ENCODE data around the gene USF2.

USF2 gene

GRCh38 chr19:35298561-35298972 lies 29.8 kb downstream of the USF2 start:
- DNase-seq (ENCODE audit: low read depth in 1 of 2, low spot score in 1 of 2), result no peak

GRCh38 chr19:35299523-35300338 lies 31.0 kb downstream of the USF2 start:
- DNase-seq (ENCODE audit: low read depth in 1 of 2, low spot score in 1 of 2), result no peak

- no peak for DNase-seq (ENCODE audit: low read depth in 1 of 2, low spot score in 1 of 2)
Measured at GRCh38 chr19:35300339-35300649, 31.5 kb downstream of the USF2 start.

- DNase-seq (ENCODE audit: low read depth in 1 of 2, low spot score in 1 of 2), result no peak
Measured at GRCh38 chr19:35301961-35302360, 33.2 kb downstream of the USF2 start.

- no peak for DNase-seq (ENCODE audit: low read depth in 1 of 2, low spot score in 1 of 2)
Measured at GRCh38 chr19:35302446-35302845, 33.7 kb downstream of the USF2 start.

GRCh38 chr19:35303357-35303915 lies 34.7 kb downstream of the USF2 start:
- no peak for DNase-seq (ENCODE audit: low read depth in 1 of 2, low spot score in 1 of 2)

- no peak for DNase-seq (ENCODE audit: low read depth in 1 of 2, low spot score in 1 of 2)
Measured at GRCh38 chr19:35304036-35304435, 35.3 kb downstream of the USF2 start.

- DNase-seq (ENCODE audit: low read depth in 1 of 2, low spot score in 1 of 2), result no peak
Measured at GRCh38 chr19:35305181-35305580, 36.4 kb downstream of the USF2 start.

- DNase-seq (ENCODE audit: low read depth in 1 of 2, low spot score in 1 of 2), result no peak
Measured at GRCh38 chr19:35306473-35307246, 37.9 kb downstream of the USF2 start.

- no peak for DNase-seq (ENCODE audit: low read depth in 1 of 2, low spot score in 1 of 2)
Measured at GRCh38 chr19:35307931-35308330, 39.2 kb downstream of the USF2 start.

GRCh38 chr19:35308910-35309309 lies 40.1 kb downstream of the USF2 start:
- DNase-seq (ENCODE audit: low read depth in 1 of 2, low spot score in 1 of 2), result no peak

- DNase-seq (ENCODE audit: low read depth in 1 of 2, low spot score in 1 of 2), result no peak
Measured at GRCh38 chr19:35309481-35310279, 40.9 kb downstream of the USF2 start.

GRCh38 chr19:35310331-35310730 lies 41.6 kb downstream of the USF2 start:
- DNase-seq (ENCODE audit: low read depth in 1 of 2, low spot score in 1 of 2), result no peak

GRCh38 chr19:35310811-35311465 lies 42.2 kb downstream of the USF2 start:
- no peak for DNase-seq (ENCODE audit: low read depth in 1 of 2, low spot score in 1 of 2)

GRCh38 chr19:35311901-35312665 lies 43.3 kb downstream of the USF2 start:
- DNase-seq (ENCODE audit: low read depth in 1 of 2, low spot score in 1 of 2), result no peak

- DNase-seq (ENCODE audit: low read depth in 1 of 2, low spot score in 1 of 2), result no peak
Measured at GRCh38 chr19:35313587-35313986, 44.8 kb downstream of the USF2 start.

GRCh38 chr19:35314031-35314430 lies 45.3 kb downstream of the USF2 start:
- DNase-seq (ENCODE audit: low read depth in 1 of 2, low spot score in 1 of 2), result no peak

GRCh38 chr19:35314858-35315470 lies 46.2 kb downstream of the USF2 start:
- no peak for DNase-seq (ENCODE audit: low read depth in 1 of 2, low spot score in 1 of 2)

- no peak for DNase-seq (ENCODE audit: low read depth in 1 of 2, low spot score in 1 of 2)
Measured at GRCh38 chr19:35315883-35316282, 47.1 kb downstream of the USF2 start.

- no peak for DNase-seq (ENCODE audit: low read depth in 1 of 2, low spot score in 1 of 2)
Measured at GRCh38 chr19:35316560-35316959, 47.8 kb downstream of the USF2 start.
